Mammary epithelial cell (primary cell): Measurements from ENCODE around the gene USP20.

Experiments
- EZH2 ChIP-seq: IDR thresholded peaks from 2 replicates; pipeline ENCODE4 v1.6.1; 2012; ENCODE audit warnings: low read length, inconsistent platforms, borderline replicate concordance
- TF ChIP-seq, protein P1 (sequence below), 2 donors: IDR thresholded peaks in 1 of 2; conservative IDR thresholded peaks in 1 of 2; 2 replicates each; pipeline ENCODE4 v1.5.1; 2011 to 2012; ENCODE audit warnings: inconsistent platforms in 2 of 2, low read length in 2 of 2, mild to moderate bottlenecking in 2 of 2, control low read depth in 1 of 2, low read depth in 1 of 2; ENCODE audit not compliant: insufficient read depth in 1 of 2; ENCODE audit errors: extremely low read depth in 1 of 2

DNA sequence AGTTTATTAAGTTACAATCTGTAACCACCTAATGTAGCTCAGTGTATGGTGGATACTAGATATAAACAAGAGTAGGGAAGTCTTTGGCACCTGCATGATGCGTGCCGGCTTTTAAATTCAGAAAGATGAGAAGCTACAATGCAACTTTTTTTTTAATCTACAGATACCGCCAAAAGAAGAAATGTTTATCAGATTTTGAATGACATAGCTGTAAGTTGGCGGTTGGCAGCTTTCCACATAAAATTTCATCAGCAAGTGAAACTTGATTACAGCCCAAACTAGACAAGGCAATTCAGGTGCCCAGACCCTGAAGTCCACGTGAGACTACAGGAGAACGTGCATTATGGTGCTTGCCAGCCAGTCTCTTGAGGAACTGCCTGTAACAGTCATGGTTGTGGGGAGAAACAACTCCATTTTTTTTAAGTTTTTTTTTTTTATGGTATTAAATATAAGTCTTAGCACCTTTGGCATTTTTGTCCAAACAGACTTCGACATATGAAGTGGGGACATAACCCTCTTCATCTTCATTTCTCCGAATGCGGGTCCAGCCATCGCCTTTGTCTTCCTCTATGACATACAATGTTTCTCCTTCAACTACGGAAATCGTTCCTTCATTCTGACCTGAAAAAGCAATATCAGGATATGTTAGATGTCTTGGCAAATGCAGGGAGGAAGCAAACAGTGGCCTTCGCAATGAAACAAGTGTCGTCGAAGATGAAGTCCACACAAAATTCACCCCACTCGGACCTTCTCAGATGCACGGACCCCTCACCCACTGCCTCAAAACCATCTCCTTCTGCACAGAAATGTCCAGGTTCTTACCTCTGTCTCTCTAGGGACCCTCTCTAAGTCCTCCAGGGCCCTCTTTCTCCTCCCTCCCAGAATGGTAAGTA, 60.4 kb downstream of the USP20 start:
- TF ChIP-seq, protein P1, sequence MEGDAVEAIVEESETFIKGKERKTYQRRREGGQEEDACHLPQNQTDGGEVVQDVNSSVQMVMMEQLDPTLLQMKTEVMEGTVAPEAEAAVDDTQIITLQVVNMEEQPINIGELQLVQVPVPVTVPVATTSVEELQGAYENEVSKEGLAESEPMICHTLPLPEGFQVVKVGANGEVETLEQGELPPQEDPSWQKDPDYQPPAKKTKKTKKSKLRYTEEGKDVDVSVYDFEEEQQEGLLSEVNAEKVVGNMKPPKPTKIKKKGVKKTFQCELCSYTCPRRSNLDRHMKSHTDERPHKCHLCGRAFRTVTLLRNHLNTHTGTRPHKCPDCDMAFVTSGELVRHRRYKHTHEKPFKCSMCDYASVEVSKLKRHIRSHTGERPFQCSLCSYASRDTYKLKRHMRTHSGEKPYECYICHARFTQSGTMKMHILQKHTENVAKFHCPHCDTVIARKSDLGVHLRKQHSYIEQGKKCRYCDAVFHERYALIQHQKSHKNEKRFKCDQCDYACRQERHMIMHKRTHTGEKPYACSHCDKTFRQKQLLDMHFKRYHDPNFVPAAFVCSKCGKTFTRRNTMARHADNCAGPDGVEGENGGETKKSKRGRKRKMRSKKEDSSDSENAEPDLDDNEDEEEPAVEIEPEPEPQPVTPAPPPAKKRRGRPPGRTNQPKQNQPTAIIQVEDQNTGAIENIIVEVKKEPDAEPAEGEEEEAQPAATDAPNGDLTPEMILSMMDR (conservative IDR thresholded peaks at IDR 0.05 in 1 of 2, IDR thresholded peaks at IDR 0.05 in 1 of 2; ENCODE audit: extremely low read depth in 1 of 2, insufficient read depth in 1 of 2, low read depth in 1 of 2, low read length in 2 of 2), result no peak
- TF ChIP-seq EZH2, result no peak
